ENCODE data around the gene OR5K3. TPM values are rescaled to one million over a fixed set of nuclear protein-coding genes. Genes with fewer than 3 reads are reported as not detected.

Gene OR5K3
- total RNA-seq, 6 donors from 2014 or later, result not detected

DNA sequence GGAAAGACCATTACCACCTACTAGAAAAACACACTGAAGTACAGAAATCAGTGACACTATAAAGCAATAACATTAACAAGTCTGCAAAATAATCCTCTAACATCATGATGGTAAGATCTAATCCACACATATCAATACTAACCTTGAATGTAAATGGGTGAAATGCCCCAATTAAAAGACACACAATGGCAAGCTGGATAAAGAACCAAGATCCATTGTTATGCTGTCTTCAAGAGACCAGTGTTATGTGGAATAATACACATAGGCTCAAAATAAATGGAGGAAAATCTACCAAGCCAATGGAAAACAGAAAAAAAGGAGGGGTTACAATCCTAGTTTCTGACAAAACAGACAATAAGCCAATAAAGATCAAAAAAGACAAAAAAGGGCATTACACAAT lies 13.5 kb downstream of the OR5K3 start:
- no peaks in the 10 kb centered on the region for H3K27me3 ChIP-seq
- H3K36me3 ChIP-seq, result no peaks in the 10 kb centered on the region
- no peaks in the 10 kb centered on the region for H3K4me1 ChIP-seq
- H3K9me3 ChIP-seq, result peaks cover 0 to 42% (median 18%) of the 10 kb centered on the region in 4 donors
- H3K4me3 ChIP-seq, result no peak overlapping the region
- ATAC-seq (ENCODE audit: low FRiP score in 2 of 2) (no peak), DNase-seq (no peak)
- TF ChIP-seq POLR2AphosphoS5 (IDR thresholded peaks at IDR 0.05), result no peak
- TF ChIP-seq POLR2A (IDR thresholded peaks at IDR 0.05), result no peak
- TF ChIP-seq, protein P1, sequence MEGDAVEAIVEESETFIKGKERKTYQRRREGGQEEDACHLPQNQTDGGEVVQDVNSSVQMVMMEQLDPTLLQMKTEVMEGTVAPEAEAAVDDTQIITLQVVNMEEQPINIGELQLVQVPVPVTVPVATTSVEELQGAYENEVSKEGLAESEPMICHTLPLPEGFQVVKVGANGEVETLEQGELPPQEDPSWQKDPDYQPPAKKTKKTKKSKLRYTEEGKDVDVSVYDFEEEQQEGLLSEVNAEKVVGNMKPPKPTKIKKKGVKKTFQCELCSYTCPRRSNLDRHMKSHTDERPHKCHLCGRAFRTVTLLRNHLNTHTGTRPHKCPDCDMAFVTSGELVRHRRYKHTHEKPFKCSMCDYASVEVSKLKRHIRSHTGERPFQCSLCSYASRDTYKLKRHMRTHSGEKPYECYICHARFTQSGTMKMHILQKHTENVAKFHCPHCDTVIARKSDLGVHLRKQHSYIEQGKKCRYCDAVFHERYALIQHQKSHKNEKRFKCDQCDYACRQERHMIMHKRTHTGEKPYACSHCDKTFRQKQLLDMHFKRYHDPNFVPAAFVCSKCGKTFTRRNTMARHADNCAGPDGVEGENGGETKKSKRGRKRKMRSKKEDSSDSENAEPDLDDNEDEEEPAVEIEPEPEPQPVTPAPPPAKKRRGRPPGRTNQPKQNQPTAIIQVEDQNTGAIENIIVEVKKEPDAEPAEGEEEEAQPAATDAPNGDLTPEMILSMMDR (IDR thresholded peaks at IDR 0.05), result no peak
- no peak for TF ChIP-seq EP300 (IDR thresholded peaks at IDR 0.05)
- no peak overlapping the region for H3K27ac ChIP-seq

DNA sequence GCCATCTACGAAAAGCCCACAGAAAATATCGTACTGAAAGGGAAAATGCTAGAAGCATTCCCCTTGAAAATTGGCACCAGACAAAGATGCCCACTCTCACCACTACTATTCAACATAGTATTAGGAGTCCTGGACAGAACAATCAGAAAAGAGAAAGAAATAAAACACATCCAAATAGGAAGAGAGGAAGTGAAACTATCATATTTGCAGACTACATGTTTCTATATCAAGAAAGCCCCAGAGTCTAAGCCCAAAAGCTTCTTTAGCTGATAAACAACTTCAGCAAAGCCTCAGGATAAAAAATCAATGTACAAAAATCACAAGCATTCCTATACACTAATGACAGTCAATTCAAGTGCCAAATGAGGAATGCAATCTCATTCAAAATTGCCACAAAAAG lies 15.6 kb downstream of the OR5K3 start:
- Histone ChIP-seq H3K4me3 (no peak overlapping the region), H3K27me3 (no peaks in the 10 kb centered on the region), H3K4me1 (no peaks in the 10 kb centered on the region), H3K27ac (no peak overlapping the region), H3K9me3 (peaks cover 0 to 42% (median 18%) of the 10 kb centered on the region in 4 donors), H3K36me3 (no peaks in the 10 kb centered on the region)
- TF ChIP-seq EP300 (IDR thresholded peaks at IDR 0.05), result no peak
- TF ChIP-seq POLR2AphosphoS5 (IDR thresholded peaks at IDR 0.05), result no peak
- TF ChIP-seq, protein P1 (IDR thresholded peaks at IDR 0.05), result no peak
- 90 to 96% methylated on average over 2 of the region's 2 CpGs for WGBS, 2 donors
- no peak for ATAC-seq (ENCODE audit: low FRiP score in 2 of 2)
- no peak for DNase-seq

DNA sequence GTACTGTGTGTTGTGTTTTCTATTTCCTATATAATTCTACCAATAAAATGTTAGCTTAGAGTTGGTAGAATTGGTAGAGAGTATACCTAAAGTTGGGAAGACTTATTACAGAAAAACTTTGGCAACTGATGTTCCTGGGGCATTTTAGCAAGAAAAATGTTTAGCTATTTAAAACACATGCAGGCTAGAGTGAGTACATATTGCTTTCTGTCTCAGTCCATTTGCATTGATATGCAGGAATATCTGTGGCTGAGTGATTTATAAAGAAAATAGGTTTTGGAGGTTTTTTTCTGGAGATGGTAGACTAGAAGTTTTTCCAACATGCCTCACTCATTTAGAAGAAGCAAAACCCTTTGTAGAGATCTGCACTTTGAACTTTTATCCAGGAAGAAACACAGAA lies 42.1 kb downstream of the OR5K3 start:
- DNase-seq (no peak), ATAC-seq (ENCODE audit: low FRiP score in 2 of 2) (no peak)
- Histone ChIP-seq H3K36me3 (no peaks in the 10 kb centered on the region), H3K27me3 (no peaks in the 10 kb centered on the region), H3K4me3 (no peak overlapping the region), H3K9me3 (peaks cover 0 to 14% (median 10%) of the 10 kb centered on the region in 4 donors), H3K4me1 (no peaks in the 10 kb centered on the region), H3K27ac (no peak overlapping the region)
- TF ChIP-seq EP300 (IDR thresholded peaks at IDR 0.05) (no peak), POLR2AphosphoS5 (IDR thresholded peaks at IDR 0.05) (no peak), POLR2A (IDR thresholded peaks at IDR 0.05) (no peak)
- TF ChIP-seq, protein P1 (IDR thresholded peaks at IDR 0.05), result no peak

DNA sequence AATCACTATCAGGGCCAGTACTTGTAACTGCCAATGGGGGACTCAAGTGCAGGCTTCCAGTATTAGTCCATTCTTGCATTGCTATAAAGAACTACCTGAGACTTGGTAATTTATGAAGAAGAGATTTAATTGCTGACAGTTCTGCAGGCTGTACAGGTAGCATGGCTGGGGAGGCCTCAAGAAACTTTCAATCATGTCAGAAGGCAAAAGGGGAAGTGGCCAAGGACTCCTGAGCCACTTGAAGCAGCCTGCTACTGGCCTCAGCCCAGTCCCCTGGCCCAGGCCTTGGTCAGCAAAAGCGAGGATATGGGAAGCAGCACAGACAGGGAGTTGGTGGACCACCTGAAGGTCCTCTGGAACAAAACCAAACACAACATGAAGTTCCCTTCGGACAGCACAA lies 43.3 kb downstream of the OR5K3 start:
- no peak overlapping the region for H3K27ac ChIP-seq
- H3K9me3 ChIP-seq, result peaks cover 0 to 14% (median 10%) of the 10 kb centered on the region in 4 donors
- DNase-seq, result no peak
- ATAC-seq (ENCODE audit: low FRiP score in 2 of 2), result no peak
- TF ChIP-seq POLR2AphosphoS5 (IDR thresholded peaks at IDR 0.05) (no peak), POLR2A (IDR thresholded peaks at IDR 0.05) (no peak), EP300 (IDR thresholded peaks at IDR 0.05) (no peak)
- TF ChIP-seq, protein P1 (IDR thresholded peaks at IDR 0.05), result no peak
- no peaks in the 10 kb centered on the region for H3K36me3 ChIP-seq
- no peaks in the 10 kb centered on the region for H3K4me1 ChIP-seq
- H3K27me3 ChIP-seq, result no peaks in the 10 kb centered on the region
- no peak overlapping the region for H3K4me3 ChIP-seq
- WGBS, 2 donors, result 32 to 39% methylated on average over 2 of the region's 2 CpGs

DNA sequence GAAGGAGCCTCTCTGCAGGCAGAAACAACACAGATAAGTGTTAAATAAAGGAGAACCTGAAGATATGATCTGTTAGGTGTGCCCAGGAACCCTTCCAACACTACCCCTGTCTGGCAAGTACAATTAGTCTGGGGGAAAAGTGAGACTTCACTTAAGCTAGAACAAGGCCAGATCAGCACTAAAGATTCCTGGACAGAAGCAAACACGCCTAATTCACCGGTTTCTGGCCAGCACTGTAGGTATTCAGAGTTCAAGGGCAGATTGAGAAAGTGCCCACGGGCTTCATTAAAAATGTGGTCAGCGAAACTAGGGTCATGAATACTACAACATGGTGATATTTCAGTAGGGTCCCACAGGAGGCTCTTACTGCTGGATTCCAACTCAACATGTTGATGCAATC lies 43.9 kb downstream of the OR5K3 start:
- TF ChIP-seq EP300 (IDR thresholded peaks at IDR 0.05) (no peak), POLR2AphosphoS5 (IDR thresholded peaks at IDR 0.05) (no peak), POLR2A (IDR thresholded peaks at IDR 0.05) (no peak)
- TF ChIP-seq, protein P1 (IDR thresholded peaks at IDR 0.05), result no peak
- DNase-seq, result no peak

More for the DNA sequence above, 43.9 kb downstream of the OR5K3 start:
- no peaks in the 10 kb centered on the region for H3K4me1 ChIP-seq
- ATAC-seq (ENCODE audit: low FRiP score in 2 of 2), result no peak
- H3K4me3 ChIP-seq, result no peak overlapping the region
- peaks cover 0 to 13% (median 7%) of the 10 kb centered on the region in 4 donors for H3K9me3 ChIP-seq
- 84 to 85% methylated on average over 4 of the region's 4 CpGs for WGBS, 2 donors
- H3K36me3 ChIP-seq, result no peaks in the 10 kb centered on the region
- no peaks in the 10 kb centered on the region for H3K27me3 ChIP-seq
- no peak overlapping the region for H3K27ac ChIP-seq

Measured in upper lobe of left lung (tissue), 6 donors.